ENCODE results near the gene TBCEL.
A peak's percentile ranks its signal among the peaks of the same experiment; 100 is the strongest.
"Not testable (repeated sequence)": the region's sequence is repeated elsewhere in the genome, so short reads cannot be mapped to it uniquely, and the experiment has no call there.

Gene TBCEL

DNA sequence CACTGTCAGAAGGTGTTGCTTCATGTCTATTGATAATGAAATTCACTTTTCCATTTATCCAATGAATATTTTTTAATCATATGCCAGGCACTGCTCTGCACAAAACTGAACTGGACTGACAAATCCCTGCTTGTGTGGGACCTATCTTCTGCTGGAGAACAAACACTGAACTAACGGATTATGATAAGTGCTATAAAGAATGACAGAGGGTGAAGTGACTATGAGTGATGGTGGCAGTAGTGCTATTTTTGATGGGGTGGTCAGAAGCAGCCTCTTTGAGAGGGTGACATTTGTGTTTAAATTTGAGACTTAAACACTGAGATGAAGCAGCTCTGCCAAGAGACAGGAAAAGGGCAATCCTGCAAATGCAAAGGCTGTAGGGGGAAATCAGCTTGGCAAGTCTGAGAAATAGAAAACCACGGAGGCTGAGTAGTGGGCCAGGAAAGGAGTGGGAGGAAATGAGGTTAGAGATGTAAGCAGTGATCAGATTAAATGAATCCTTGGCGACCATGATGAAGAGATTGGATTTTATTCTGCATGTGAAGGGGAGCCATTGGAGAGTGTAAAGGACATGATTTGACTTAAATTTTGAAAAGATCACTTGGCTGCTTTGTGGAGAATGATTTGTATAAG is 6.0 kb downstream of the TBCEL start:
- Histone ChIP-seq H3K36me3 (replicated peaks; ENCODE audit: low read depth, low read length) (no peaks in the 10 kb centered on the region), H3K9me3 (ENCODE audit: insufficient read depth, low read length) (no peaks in the 10 kb centered on the region), H3K79me2 (ENCODE audit: low read length) (peaks cover 28% of the 10 kb centered on the region), H3K4me1 (ENCODE audit: low read length) (peaks cover 5% of the 10 kb centered on the region), H3K4me2 (ENCODE audit: low read length) (no peak overlapping the region), H3K4me3 (ENCODE audit: low read length) (no peak overlapping the region), H3K9ac (ENCODE audit: low read length) (no peak overlapping the region), H2AFZ (ENCODE audit: low read depth, low read length) (no peak overlapping the region), H3K27ac (ENCODE audit: low read length) (no peak overlapping the region), H4K20me1 (ENCODE audit: insufficient read depth, low read length) (peaks cover 3% of the 10 kb centered on the region), H3K27me3 (ENCODE audit: low read depth, low read length) (no peaks in the 10 kb centered on the region)
- no peak for TF ChIP-seq EZH2phosphoT487 (IDR thresholded peaks at IDR 0.05; ENCODE audit: low read depth)
- TF ChIP-seq, protein P1, sequence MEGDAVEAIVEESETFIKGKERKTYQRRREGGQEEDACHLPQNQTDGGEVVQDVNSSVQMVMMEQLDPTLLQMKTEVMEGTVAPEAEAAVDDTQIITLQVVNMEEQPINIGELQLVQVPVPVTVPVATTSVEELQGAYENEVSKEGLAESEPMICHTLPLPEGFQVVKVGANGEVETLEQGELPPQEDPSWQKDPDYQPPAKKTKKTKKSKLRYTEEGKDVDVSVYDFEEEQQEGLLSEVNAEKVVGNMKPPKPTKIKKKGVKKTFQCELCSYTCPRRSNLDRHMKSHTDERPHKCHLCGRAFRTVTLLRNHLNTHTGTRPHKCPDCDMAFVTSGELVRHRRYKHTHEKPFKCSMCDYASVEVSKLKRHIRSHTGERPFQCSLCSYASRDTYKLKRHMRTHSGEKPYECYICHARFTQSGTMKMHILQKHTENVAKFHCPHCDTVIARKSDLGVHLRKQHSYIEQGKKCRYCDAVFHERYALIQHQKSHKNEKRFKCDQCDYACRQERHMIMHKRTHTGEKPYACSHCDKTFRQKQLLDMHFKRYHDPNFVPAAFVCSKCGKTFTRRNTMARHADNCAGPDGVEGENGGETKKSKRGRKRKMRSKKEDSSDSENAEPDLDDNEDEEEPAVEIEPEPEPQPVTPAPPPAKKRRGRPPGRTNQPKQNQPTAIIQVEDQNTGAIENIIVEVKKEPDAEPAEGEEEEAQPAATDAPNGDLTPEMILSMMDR (IDR thresholded peaks at IDR 0.05; ENCODE audit: low read depth, low read length) = no peak

DNA sequence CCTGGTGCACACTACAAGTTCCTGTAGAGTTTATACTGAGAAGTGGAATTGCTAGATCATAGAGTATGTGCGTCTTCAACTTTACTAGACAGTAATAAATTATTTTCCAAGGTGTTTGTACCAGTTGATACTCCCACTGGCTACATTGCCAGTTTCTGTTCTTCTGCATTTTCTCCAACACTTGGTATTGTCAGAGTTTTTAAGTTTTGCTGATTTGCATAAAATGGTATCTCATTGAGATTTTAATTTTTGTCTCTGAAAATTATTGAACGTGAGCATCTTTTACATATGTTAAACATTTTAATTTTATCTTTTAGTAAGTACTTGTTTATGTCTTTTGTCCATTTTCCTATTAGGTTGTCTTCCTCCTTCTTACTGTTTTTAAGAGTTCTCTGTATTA is 7.3 kb downstream of the TBCEL start:
- no peak overlapping the region for H3K27ac ChIP-seq (ENCODE audit: low read length)
- peaks cover 21% of the 10 kb centered on the region for H3K79me2 ChIP-seq (ENCODE audit: low read length)
- no peaks in the 10 kb centered on the region for H3K36me3 ChIP-seq (replicated peaks; ENCODE audit: low read depth, low read length)
- peaks cover 10% of the 10 kb centered on the region for H3K4me1 ChIP-seq (ENCODE audit: low read length)
- 0 out of 2 replicates have a peak, but pooled peaks cover 3% of the 10 kb centered on the region for H4K20me1 ChIP-seq (ENCODE audit: insufficient read depth, low read length)
- no peak overlapping the region for H3K9ac ChIP-seq (ENCODE audit: low read length)
- H3K9me3 ChIP-seq (ENCODE audit: insufficient read depth, low read length) = no peaks in the 10 kb centered on the region
- TF ChIP-seq, protein P1 (IDR thresholded peaks at IDR 0.05; ENCODE audit: low read depth, low read length) = no peak
- no peak for TF ChIP-seq EZH2phosphoT487 (IDR thresholded peaks at IDR 0.05; ENCODE audit: low read depth)
- no peak overlapping the region for H3K4me2 ChIP-seq (ENCODE audit: low read length)
- H3K27me3 ChIP-seq (ENCODE audit: low read depth, low read length) = no peaks in the 10 kb centered on the region
- H3K4me3 ChIP-seq (ENCODE audit: low read length) = no peak overlapping the region
- H2AFZ ChIP-seq (ENCODE audit: low read depth, low read length) = no peak overlapping the region

DNA sequence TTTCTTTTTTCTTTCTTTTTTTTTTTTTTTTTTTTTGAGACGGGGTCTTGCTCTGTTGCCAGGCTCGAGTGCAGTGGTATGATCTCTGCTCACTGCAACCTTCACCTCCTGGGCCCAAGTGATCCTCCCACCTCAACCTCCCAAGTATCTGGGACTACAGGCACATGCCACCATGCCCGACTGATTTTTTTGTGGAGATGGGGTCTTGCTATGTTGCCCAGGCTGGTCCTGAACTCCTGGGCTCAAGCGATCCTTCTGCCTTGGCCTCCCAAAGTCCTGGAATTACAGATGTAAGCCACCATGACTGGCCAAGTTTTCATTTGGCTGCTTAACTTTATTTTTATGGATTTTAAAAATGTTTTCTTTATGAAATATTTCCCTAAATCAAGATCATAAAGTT is 7.7 kb downstream of the TBCEL start:
- H3K4me2 ChIP-seq (ENCODE audit: low read length); H2AFZ ChIP-seq (ENCODE audit: low read depth, low read length); H3K36me3 ChIP-seq (replicated peaks; ENCODE audit: low read depth, low read length); H3K27ac ChIP-seq (ENCODE audit: low read length); H3K4me1 ChIP-seq (ENCODE audit: low read length); H3K9ac ChIP-seq (ENCODE audit: low read length); H3K9me3 ChIP-seq (ENCODE audit: insufficient read depth, low read length); H4K20me1 ChIP-seq (ENCODE audit: insufficient read depth, low read length); H3K4me3 ChIP-seq (ENCODE audit: low read length); H3K27me3 ChIP-seq (ENCODE audit: low read depth, low read length): not testable (repeated sequence)
- H3K79me2 ChIP-seq (ENCODE audit: low read length) = peaks cover 16% of the 10 kb centered on the region

DNA sequence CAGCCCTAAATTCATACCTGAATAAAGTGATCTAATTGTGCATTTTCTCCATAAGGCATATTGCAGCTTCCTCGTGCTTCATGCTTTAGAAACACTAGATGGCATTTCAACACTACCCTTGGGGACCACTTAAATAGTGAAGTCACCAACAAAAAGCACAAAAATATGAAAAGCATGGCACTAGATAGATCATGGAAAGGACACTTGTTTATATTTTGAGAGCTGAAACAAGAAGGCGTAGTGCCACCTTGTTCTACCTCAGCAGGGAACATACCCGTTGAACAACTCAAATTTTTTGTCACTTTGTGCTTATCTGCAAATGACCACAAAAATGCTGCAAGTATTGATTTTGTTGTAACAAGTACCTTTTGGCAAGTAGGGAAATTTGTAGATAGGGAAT is 8.6 kb downstream of the TBCEL start:
- no peak for TF ChIP-seq EZH2phosphoT487 (IDR thresholded peaks at IDR 0.05; ENCODE audit: low read depth)
- TF ChIP-seq, protein P1 (IDR thresholded peaks at IDR 0.05; ENCODE audit: low read depth, low read length) = peak; percentile 34
- H3K9me3 ChIP-seq (ENCODE audit: insufficient read depth, low read length) = no peaks in the 10 kb centered on the region
- no peak overlapping the region for H3K4me3 ChIP-seq (ENCODE audit: low read length)
- no peaks in the 10 kb centered on the region for H3K27me3 ChIP-seq (ENCODE audit: low read depth, low read length)
- H3K4me2 ChIP-seq (ENCODE audit: low read length) = no peak overlapping the region
- H2AFZ ChIP-seq (ENCODE audit: low read depth, low read length) = no peak overlapping the region
- no peaks in the 10 kb centered on the region for H3K36me3 ChIP-seq (replicated peaks; ENCODE audit: low read depth, low read length)
- peaks cover 9% of the 10 kb centered on the region for H3K79me2 ChIP-seq (ENCODE audit: low read length)
- no peak overlapping the region for H3K27ac ChIP-seq (ENCODE audit: low read length)
- 0 out of 2 replicates have a peak, but pooled peaks cover 3% of the 10 kb centered on the region for H4K20me1 ChIP-seq (ENCODE audit: insufficient read depth, low read length)
- H3K9ac ChIP-seq (ENCODE audit: low read length) = no peak overlapping the region
- peaks cover 10% of the 10 kb centered on the region for H3K4me1 ChIP-seq (ENCODE audit: low read length)

All from OCI-LY3 (cell line).